NOMO-1 (cell line): ENCODE measurements around the gene TBC1D19.

ENCODE experiments used
- DNase-seq, 2 experiments: peaks; one replicate each; lab custom pipeline; 2025; ENCODE audit not compliant: unreplicated experiment in 2 of 2; lab: John Stamatoyannopoulos, UW

The TBC1D19 gene

GRCh38 chr4:26804925-26805324 lies 221.0 kb downstream of the TBC1D19 start:
- no peak for DNase-seq
